ENCODE measurements around the gene ABCC4.

DNA sequence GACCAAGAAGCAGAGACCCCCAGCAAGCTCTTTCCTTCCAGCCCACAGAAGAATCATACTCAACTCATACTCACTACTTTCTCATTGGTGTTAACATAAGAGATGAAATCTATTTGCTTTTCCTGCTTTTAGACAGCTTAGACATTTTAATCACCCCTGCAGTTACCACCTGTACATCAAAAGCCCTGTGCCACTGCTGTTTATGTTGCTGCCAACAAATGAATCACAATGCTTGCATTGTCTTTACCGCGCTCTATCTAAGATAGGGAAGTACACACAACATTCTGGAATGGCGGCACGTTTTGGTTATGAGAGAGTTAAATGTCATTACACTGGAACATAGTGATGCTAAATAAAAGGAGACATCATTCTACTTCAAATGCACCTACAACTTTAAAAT, 95.1 kb downstream of the ABCC4 start:
- TF ChIP-seq, protein P1, sequence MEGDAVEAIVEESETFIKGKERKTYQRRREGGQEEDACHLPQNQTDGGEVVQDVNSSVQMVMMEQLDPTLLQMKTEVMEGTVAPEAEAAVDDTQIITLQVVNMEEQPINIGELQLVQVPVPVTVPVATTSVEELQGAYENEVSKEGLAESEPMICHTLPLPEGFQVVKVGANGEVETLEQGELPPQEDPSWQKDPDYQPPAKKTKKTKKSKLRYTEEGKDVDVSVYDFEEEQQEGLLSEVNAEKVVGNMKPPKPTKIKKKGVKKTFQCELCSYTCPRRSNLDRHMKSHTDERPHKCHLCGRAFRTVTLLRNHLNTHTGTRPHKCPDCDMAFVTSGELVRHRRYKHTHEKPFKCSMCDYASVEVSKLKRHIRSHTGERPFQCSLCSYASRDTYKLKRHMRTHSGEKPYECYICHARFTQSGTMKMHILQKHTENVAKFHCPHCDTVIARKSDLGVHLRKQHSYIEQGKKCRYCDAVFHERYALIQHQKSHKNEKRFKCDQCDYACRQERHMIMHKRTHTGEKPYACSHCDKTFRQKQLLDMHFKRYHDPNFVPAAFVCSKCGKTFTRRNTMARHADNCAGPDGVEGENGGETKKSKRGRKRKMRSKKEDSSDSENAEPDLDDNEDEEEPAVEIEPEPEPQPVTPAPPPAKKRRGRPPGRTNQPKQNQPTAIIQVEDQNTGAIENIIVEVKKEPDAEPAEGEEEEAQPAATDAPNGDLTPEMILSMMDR (IDR thresholded peaks at IDR 0.05): no peak
- no peak for TF ChIP-seq POLR2A (IDR thresholded peaks at IDR 0.05)
